ENCODE results near the gene RPS6KA2.

RPS6KA2 gene

DNA sequence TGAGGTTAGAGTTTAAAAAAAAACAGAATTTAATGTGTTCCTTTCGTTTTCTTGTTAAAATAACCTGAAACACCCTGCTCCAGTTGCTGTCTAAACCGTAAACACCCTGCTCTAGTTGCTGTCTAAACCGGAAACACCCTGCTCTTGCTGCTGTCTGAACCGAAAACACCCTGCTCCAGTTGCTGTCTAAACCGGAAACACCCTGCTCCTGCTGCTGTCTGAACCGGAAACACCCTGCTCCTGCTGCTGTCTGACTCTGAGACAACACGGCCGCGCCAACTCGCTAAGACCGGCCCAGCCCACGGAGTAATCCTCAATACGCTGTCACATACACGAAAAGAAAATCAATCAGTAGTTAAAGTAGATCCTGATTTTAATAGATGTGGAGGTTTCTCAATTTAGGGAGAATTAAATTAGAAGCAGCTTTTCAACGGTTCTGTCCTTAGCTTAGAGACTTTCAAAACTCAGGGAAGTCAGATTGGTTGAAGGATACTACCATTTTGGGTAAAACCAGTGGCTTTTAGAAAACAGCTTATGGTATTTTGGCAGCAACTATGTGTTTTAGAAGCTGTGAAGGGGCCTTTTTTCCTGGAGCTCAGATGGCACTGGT is 138.9 kb downstream of the RPS6KA2 start:
- DNase-seq = no peak

DNA sequence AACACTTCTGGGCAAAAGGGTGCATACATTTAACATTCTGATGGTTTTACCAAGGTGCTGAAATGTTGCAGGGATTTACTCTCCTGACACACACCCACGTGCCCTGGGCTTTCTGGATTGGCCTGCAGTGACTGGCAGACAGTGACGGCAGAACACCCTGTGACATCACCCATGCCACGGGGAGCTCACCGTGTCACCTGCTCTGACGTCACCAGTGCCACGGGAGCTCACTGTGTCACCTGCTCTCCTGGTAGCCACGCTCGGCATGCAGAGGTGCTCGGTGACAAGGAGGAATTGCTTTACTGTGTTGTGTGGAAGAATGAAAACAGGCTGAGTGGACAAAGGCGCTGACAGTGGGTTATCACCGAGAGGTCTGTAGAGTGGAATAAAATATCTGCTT is 139.9 kb downstream of the RPS6KA2 start:
- DNase-seq = no peak

DNA sequence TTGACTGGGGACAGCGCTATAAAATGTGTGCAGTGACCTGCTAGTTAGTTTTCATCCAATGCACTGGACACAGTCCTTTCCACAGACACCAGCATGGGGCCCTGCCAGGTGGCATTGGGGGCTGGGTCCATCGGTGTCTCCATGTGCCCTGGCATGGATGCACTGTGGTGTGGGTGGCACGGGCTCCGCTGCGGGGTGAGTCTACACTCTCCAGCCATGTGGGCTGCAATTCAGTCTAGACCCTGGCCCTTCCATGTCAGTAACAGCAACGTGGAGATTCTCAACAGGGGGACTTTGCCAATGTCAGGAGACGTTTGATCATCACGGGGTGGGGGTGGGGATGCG is 140.5 kb downstream of the RPS6KA2 start:
- no peak for DNase-seq

- DNase-seq = no peak
These were observed 141.2 kb downstream of the RPS6KA2 start for GRCh38 chr6:166485651-166486535.

DNA sequence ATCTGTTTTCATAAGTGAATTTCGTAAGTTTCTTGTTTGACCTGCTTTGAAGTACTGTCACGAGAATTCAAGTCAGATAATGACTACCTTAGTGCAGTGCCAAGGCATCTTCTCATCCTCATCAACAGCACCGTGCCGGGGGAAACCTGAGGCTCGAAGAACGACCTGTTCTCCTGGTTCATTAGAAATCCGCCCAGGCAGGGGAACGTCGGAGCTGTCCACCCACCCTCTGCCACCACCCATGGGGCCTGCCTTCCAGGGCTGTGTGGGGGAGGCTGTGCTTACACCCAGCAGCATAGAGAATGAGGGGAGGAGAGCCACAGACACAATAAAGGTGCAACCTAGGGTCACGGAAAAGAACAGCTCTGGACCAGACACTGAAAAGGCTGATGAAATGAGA is 142.2 kb downstream of the RPS6KA2 start:
- no peak for DNase-seq

DNA sequence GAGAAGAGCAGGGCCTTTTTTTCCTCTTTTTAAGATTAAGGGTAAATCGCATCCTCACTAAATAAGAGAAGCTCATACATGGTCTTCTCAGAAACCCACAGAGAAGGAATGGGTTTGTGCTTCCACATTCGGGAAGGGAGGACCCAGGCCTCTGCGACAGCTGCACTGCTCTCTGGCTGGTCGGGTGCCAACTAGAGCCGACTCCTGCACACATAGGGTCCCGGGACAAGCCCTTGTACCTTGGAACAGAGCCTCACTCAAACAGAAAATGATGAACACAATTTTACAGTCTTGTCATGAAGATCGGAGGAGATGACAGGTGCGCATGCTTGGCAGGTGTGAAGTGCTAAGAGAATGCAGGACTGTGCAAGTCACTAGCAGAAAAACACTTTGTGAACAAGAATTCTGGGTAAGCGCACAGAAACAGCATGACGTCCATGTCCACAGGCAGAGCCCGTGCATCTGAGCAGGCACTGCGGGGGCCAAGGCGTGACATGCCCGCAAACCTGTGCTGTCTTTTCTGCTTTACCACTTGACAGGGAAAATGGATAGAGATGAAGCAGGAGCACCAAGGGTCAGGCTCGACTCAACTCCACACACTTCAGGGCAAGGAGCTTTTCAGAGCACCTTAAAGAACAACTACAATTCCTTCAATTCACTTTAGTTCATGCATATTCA is 143.3 kb downstream of the RPS6KA2 start:
- no peak for DNase-seq

- no peak for DNase-seq
These were observed 144.0 kb downstream of the RPS6KA2 start for GRCh38 chr6:166483026-166483425.

DNA sequence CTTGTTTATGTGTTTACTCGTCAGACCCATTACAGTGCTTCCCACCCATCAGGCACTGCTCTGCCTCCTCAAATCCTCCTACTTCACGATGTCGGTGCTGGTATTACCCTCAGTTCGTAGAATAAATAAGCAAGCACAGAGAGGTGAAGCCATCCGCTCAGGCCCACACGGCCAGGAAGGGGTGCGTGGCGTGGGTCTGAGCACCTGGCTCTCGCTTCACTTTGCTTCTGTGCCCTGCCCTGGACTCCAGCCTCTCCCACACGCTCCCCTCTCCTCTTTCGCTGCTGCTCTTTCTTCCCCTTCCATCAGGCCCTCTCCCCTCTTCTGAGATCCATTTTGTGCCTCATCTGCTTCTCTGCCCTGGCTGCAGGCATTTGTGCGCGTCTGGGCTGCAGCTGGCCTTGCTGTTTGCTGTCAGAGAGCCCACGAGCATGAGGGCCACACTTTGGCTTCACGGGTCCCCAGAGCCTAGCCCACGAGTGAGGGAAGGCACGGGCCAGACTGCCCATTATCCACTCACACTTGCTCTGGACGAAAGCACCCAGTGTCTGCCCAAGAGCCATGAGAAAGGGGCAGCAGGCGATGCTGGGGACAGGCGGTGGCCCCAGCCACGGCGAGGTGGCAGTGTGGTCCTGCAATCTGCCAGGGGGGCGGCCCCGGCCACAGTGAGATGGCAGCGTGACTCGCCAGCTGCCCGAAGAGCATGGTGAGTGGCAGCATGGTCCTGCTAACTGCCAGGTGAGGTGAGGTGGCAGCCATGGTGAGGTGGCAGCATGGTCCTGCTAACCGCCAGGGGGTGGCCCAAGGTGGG is 148.1 kb downstream of the RPS6KA2 start:
- DNase-seq = no peak

- DNase-seq = no peak
These were observed 149.2 kb downstream of the RPS6KA2 start for GRCh38 chr6:166477647-166478365.

DNA sequence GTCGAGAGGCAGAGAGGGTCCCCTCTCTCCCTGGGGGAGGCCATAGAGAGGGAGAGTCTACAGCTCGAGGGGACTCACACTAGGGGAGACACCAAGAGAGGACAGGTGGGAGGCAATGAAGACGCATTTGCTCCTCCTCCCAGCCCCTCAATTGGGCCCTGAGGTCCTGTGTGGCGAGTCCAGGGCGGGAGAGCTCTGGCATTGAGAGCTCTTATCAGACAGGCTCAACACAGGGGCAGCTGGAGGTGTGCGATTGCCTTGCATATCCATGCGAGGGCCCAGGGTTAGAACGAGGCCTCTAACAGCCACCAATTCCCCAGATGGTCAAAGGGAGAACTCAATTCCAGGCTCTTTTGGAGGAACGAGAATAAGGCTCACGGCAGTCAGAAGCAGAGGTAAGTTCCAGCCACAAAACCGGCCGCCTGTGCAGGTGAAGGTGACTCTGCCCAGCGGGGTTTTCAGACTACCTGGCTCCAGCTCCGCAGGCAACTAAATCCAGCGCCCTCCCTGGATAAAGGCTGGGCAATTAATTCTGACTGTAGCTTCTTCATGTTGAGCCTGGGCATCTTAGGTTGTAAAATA is 150.3 kb downstream of the RPS6KA2 start:
- no peak for DNase-seq

GRCh38 chr6:166476061-166476591 is 150.9 kb downstream of the RPS6KA2 start:
- no peak for DNase-seq

- no peak for DNase-seq
These were observed 152.1 kb downstream of the RPS6KA2 start for GRCh38 chr6:166474721-166475565.

DNA sequence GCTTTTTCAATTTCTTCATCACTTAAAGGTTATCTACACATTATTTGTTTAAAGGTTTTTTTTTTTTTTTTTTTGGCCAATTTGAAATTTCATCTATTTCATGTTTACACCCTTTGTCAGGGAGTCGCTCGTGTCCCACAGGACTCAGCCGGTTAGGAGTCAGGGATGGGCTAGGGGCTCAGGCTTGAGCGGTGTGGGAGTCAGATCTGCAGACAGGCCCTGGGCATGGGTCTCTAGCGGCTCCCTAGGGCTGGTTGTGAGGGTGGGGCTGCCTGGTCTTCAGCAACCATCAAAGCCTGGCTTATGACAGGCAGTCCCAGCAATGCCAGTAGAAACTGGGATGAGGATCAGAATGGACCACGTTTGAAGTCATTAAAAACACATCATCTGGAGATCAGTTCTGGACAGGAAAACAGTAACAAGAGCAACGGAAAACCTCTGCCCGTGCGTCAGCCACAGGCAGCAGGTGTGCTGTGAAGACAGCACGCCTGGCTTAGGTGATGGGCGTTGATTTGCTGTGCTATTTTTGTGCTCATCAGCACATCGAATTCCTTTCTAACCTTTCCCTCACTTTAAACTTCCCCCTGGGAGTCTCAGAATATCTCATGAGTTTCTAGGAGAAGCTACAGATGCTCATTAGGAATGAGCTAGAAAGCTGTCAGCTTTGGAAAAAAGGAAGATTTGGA is 153.0 kb downstream of the RPS6KA2 start:
- DNase-seq = no peak

GRCh38 chr6:166472636-166473035 is 154.4 kb downstream of the RPS6KA2 start:
- DNase-seq = no peak

GRCh38 chr6:166471797-166472260 is 155.2 kb downstream of the RPS6KA2 start:
- no peak for DNase-seq

DNA sequence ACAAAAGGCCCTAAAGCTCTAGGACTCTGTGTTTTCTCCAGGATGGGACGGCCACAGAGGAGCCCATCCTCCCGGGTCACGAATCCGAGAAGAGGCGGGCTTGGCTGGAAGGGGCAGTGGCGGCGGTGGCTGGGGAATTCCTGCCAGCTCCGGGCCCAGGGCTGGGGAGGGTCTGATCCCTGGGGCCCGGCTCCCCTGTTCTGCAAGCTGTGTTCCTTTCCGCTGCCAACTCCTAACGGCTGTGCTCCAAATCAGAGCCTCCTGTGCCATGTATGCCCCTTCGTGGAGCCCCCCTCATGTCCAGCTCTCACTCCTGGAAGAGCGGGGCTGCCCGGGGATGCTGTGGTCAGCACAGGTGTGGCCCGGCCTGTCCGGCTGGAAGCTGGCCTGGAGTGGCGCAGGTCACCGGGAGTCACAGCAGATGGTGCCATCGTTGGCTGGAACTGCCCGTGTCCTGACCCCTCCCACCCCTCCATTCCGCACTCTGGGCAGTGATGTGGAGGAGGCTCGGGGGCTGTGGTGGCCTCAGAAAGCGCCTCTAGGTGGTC is 156.1 kb downstream of the RPS6KA2 start:
- DNase-seq = no peak

- DNase-seq = no peak
These were observed 156.8 kb downstream of the RPS6KA2 start for GRCh38 chr6:166470029-166470862.

DNA sequence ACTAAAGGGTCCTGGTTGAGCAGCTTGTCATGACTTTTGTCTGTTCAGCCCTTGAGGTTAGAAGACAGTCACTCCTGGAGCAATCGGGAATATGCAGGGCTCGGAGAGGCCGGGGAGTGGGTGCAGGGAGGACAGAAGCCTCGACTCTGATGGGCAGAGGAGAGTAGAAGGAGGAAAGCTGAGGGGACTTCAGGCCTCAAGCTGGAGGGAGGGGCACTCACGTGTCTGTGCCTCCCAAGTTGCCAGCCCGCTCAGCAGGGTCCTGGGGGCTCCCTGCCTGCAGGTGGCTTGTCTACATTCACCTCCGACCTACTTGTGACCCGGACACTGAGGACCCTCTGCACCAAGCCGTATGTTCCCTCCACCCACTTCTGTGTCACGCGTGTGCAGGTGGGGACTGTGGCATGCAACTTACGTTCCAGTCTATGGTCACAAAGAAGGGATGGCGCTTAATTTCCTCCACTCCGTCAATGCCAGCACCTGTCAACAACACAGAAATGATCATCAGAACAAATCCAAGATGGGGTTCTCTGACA is 157.6 kb downstream of the RPS6KA2 start:
- DNase-seq = no peak
